ENCODE measurements around the gene RNF182.
A peak's percentile ranks its signal among the peaks of the same experiment; 100 is the strongest.
"Not testable (repeated sequence)": the region's sequence is repeated elsewhere in the genome, so short reads cannot be mapped to it uniquely, and the experiment has no call there.

Gene RNF182
- 0.13 to 0.48 reads per million in 2 experiments for total RNA-seq

- no peak for DNase-seq (ENCODE audit: low read depth)
Measured at GRCh38 chr6:13924949-13925881, at the start of gene RNF182. Gene RNF182 (plus strand): TSS chr6:13924952. CDS start chr6:13977120, 52,168 bp downstream.

- DNase-seq (ENCODE audit: low read depth), result no peak
Measured at GRCh38 chr6:13877051-13877450, 47.7 kb upstream of the RNF182 start.

- not testable (repeated sequence) for DNase-seq (ENCODE audit: low read depth)
Measured at GRCh38 chr6:13880061-13880663, 44.6 kb upstream of the RNF182 start.

GRCh38 chr6:13881621-13882165 lies 43.1 kb upstream of the RNF182 start:
- DNase-seq (ENCODE audit: low read depth), result no peak

GRCh38 chr6:13883966-13884365 lies 40.8 kb upstream of the RNF182 start:
- no peak for DNase-seq (ENCODE audit: low read depth)

- DNase-seq (ENCODE audit: low read depth), result no peak
Measured at GRCh38 chr6:13884397-13884796, 40.4 kb upstream of the RNF182 start.

- no peak for DNase-seq (ENCODE audit: low read depth)
Measured at GRCh38 chr6:13885601-13886000, 39.2 kb upstream of the RNF182 start.

- no peak for DNase-seq (ENCODE audit: low read depth)
Measured at GRCh38 chr6:13886949-13887348, 37.8 kb upstream of the RNF182 start.

GRCh38 chr6:13892017-13892645 lies 32.6 kb upstream of the RNF182 start:
- no peak for DNase-seq (ENCODE audit: low read depth)

GRCh38 chr6:13902922-13903321 lies 21.8 kb upstream of the RNF182 start:
- no peak for DNase-seq (ENCODE audit: low read depth)

- DNase-seq (ENCODE audit: low read depth), result no peak
Measured at GRCh38 chr6:13903364-13903763, 21.4 kb upstream of the RNF182 start.

- DNase-seq (ENCODE audit: low read depth), result no peak
Measured at GRCh38 chr6:13907001-13907350, 17.8 kb upstream of the RNF182 start.

- no peak for DNase-seq (ENCODE audit: low read depth)
Measured at GRCh38 chr6:13907614-13908215, 17.0 kb upstream of the RNF182 start.

- DNase-seq (ENCODE audit: low read depth), result peak; percentile 25
Measured at GRCh38 chr6:13908955-13909381, 15.8 kb upstream of the RNF182 start.

- DNase-seq (ENCODE audit: low read depth), result no peak
Measured at GRCh38 chr6:13910443-13910842, 14.3 kb upstream of the RNF182 start.

GRCh38 chr6:13911337-13911736 lies 13.4 kb upstream of the RNF182 start:
- no peak for DNase-seq (ENCODE audit: low read depth)

GRCh38 chr6:13913226-13914001 lies 11.3 kb upstream of the RNF182 start:
- DNase-seq (ENCODE audit: low read depth), result no peak

GRCh38 chr6:13914351-13914750 lies 10.4 kb upstream of the RNF182 start:
- DNase-seq (ENCODE audit: low read depth), result no peak

GRCh38 chr6:13915561-13916229 lies 9.1 kb upstream of the RNF182 start:
- DNase-seq (ENCODE audit: low read depth), result no peak

- no peak for DNase-seq (ENCODE audit: low read depth)
Measured at GRCh38 chr6:13916230-13916944, 8.4 kb upstream of the RNF182 start.

Data from T follicular helper cell (primary cell).